ENCODE measurements around the gene FAAP20. TPM values are rescaled to one million over a fixed set of nuclear protein-coding genes. Genes with fewer than 3 reads are reported as not detected.

Gene FAAP20
- total and polyA plus RNA-seq, 2 donors (not counting 3 experiments of a cell fraction or from before 2014, with no cell fraction given): 31.5 to 62.6 TPM

- BruUV-seq (replicated peaks): no TSS peak
- Histone ChIP-seq H2AFZ (ENCODE audit: low read depth, low read length) (no peak overlapping the region), H4K20me1 (replicated peaks; ENCODE audit: control insufficient read depth, extremely low read depth, insufficient read depth, low read length) (no peaks in the 10 kb centered on the region), H3K27me3 (ENCODE audit: control insufficient read depth in 2 of 2, insufficient read depth in 2 of 2, low read length in 2 of 2) (no peaks in the 10 kb centered on the region), H3K9me3 (replicated peaks; ENCODE audit: control insufficient read depth, insufficient read depth, low read length) (no peaks in the 10 kb centered on the region), H3K36me3 (ENCODE audit: control insufficient read depth in 2 of 2, extremely low read depth in 1 of 2, insufficient read depth in 2 of 2, low read length in 2 of 2) (no peaks in the 10 kb centered on the region), H3K9me1 (replicated peaks; ENCODE audit: control insufficient read depth, extremely low read depth, insufficient read depth, low read length) (no peaks in the 10 kb centered on the region), H3K4me2 (ENCODE audit: insufficient read depth, low read length) (no peak overlapping the region), H3K27ac (ENCODE audit: insufficient read depth, low read depth, low read length) (no peak overlapping the region), H3K4me3 (replicated peaks in 1 of 3; ENCODE audit: insufficient read depth in 1 of 3, low read depth in 1 of 3, low read length in 3 of 3) (no peak overlapping the region), H3K79me2 (ENCODE audit: control insufficient read depth, insufficient read depth, low read length) (no peaks in the 10 kb centered on the region), H3K9ac (replicated peaks; ENCODE audit: extremely low read depth, insufficient read depth, low read length) (no peak overlapping the region), H3K4me1 (ENCODE audit: control insufficient read depth, extremely low read depth, insufficient read depth, low read length) (peaks cover 12% of the 10 kb centered on the region)
- ChIA-PET POLR2A (no interaction called here), CTCF (interaction anchor here (1.2 to 3.6 kb wide), 4 partner anchors 12 to 24 kb away, joined by 4 to 32 read pairs (median 16); no protein-coding TSS in a partner anchor)
- intact Hi-C loops (cut with micrococcal nuclease) (no loop called here), dilution Hi-C loops (cut with MboI; ENCODE audit: extremely low pct_ligation_motif_present, low sequenced_read_pairs) (no loop called here)
- no peak for FAIRE-seq
- DNase-seq (ENCODE audit: low read depth, low spot score): no peak
- TF ChIP-seq EZH2 (IDR thresholded peaks at IDR 0.05; ENCODE audit: borderline replicate concordance, low read depth, low read length, severe bottlenecking): no peak
- no peak for TF ChIP-seq MYC (IDR thresholded peaks at IDR 0.05; ENCODE audit: low read depth, low read length)
- no peak for TF ChIP-seq MAX (IDR thresholded peaks at IDR 0.05; ENCODE audit: insufficient read depth, insufficient read length)
- no peak for TF ChIP-seq CTCF (IDR thresholded peaks at IDR 0.05; ENCODE audit: extremely low read depth in 1 of 2, insufficient read depth in 1 of 2, low read depth in 1 of 2, low read length in 2 of 2)
Observed at GRCh38 chr1:2151911-2152310, 42.7 kb downstream of the FAAP20 start.

- ChIA-PET CTCF (interaction anchor here (1.2 to 3.6 kb wide), 4 partner anchors 11 to 25 kb away, joined by 4 to 32 read pairs (median 16); no protein-coding TSS in a partner anchor), POLR2A (no interaction called here)
- no peaks in the 10 kb centered on the region for H4K20me1 ChIP-seq (replicated peaks; ENCODE audit: control insufficient read depth, extremely low read depth, insufficient read depth, low read length)
- no TSS peak for BruUV-seq (replicated peaks)
- H3K4me3 ChIP-seq (replicated peaks in 1 of 3; ENCODE audit: insufficient read depth in 1 of 3, low read depth in 1 of 3, low read length in 3 of 3): no peak overlapping the region
- intact Hi-C loops (cut with micrococcal nuclease): no loop called here
- FAIRE-seq (no peak), DNase-seq (ENCODE audit: low read depth, low spot score) (no peak)
- TF ChIP-seq EZH2 (IDR thresholded peaks at IDR 0.05; ENCODE audit: borderline replicate concordance, low read depth, low read length, severe bottlenecking): no peak
- no peak for TF ChIP-seq GATA2 (IDR thresholded peaks at IDR 0.05; ENCODE audit: insufficient read depth, insufficient read length, low read depth, low read length)
- TF ChIP-seq POLR2A (IDR thresholded peaks at IDR 0.05; ENCODE audit: low read depth, low read length): no peak
- no peak for TF ChIP-seq MAX (IDR thresholded peaks at IDR 0.05; ENCODE audit: insufficient read depth, insufficient read length)
- TF ChIP-seq FOS (IDR thresholded peaks at IDR 0.05; ENCODE audit: borderline replicate concordance, insufficient read depth, low read length): no peak
- TF ChIP-seq JUN (IDR thresholded peaks at IDR 0.05; ENCODE audit: borderline replicate concordance, insufficient read depth, insufficient read length, low read depth): no peak
- no peak for TF ChIP-seq MYC (IDR thresholded peaks at IDR 0.05; ENCODE audit: low read depth, low read length)
- no peak for TF ChIP-seq CTCF (IDR thresholded peaks at IDR 0.05; ENCODE audit: extremely low read depth in 1 of 2, insufficient read depth in 1 of 2, low read depth in 1 of 2, low read length in 2 of 2)
- no peak for TF ChIP-seq POLR2AphosphoS5 (IDR thresholded peaks at IDR 0.05; ENCODE audit: insufficient read depth, low read depth, low read length)
- H3K9me1 ChIP-seq (replicated peaks; ENCODE audit: control insufficient read depth, extremely low read depth, insufficient read depth, low read length): no peaks in the 10 kb centered on the region
- H3K36me3 ChIP-seq (ENCODE audit: control insufficient read depth in 2 of 2, extremely low read depth in 1 of 2, insufficient read depth in 2 of 2, low read length in 2 of 2): no peaks in the 10 kb centered on the region
- H3K4me2 ChIP-seq (ENCODE audit: insufficient read depth, low read length): no peak overlapping the region
- no peaks in the 10 kb centered on the region for H3K9me3 ChIP-seq (replicated peaks; ENCODE audit: control insufficient read depth, insufficient read depth, low read length)
- no peaks in the 10 kb centered on the region for H3K27me3 ChIP-seq (ENCODE audit: control insufficient read depth in 2 of 2, insufficient read depth in 2 of 2, low read length in 2 of 2)
- H3K27ac ChIP-seq (ENCODE audit: insufficient read depth, low read depth, low read length): no peak overlapping the region
- no peak overlapping the region for H2AFZ ChIP-seq (ENCODE audit: low read depth, low read length)
- dilution Hi-C loops (cut with MboI; ENCODE audit: extremely low pct_ligation_motif_present, low sequenced_read_pairs): no loop called here
- H3K4me1 ChIP-seq (ENCODE audit: control insufficient read depth, extremely low read depth, insufficient read depth, low read length): peaks cover 12% of the 10 kb centered on the region
- H3K79me2 ChIP-seq (ENCODE audit: control insufficient read depth, insufficient read depth, low read length): no peaks in the 10 kb centered on the region
- no peak overlapping the region for H3K9ac ChIP-seq (replicated peaks; ENCODE audit: extremely low read depth, insufficient read depth, low read length)
Observed at GRCh38 chr1:2151252-2151651, 43.3 kb downstream of the FAAP20 start.
